HG02678 (cell line): ENCODE results near the gene RNLS.

Source experiments
- ATAC-seq: cut with Tn5 transposase; IDR thresholded peaks from one replicate; pipeline ENCODE4 v1.9.1; 2021; ENCODE audit warnings: mild to moderate bottlenecking, moderate library complexity; ENCODE audit not compliant: unreplicated experiment

RNLS gene

GRCh38 chr10:88525371-88526069 is 57.6 kb downstream of the RNLS start:
- no peak for ATAC-seq

- ATAC-seq, result no peak
Measured at GRCh38 chr10:88523739-88524400, 59.2 kb downstream of the RNLS start.

- ATAC-seq, result no peak
Measured at GRCh38 chr10:88522715-88523114, 60.4 kb downstream of the RNLS start.

GRCh38 chr10:88521791-88522190 is 61.3 kb downstream of the RNLS start:
- ATAC-seq, result no peak

GRCh38 chr10:88515235-88515634 is 67.9 kb downstream of the RNLS start:
- no peak for ATAC-seq

GRCh38 chr10:88512599-88512998 is 70.5 kb downstream of the RNLS start:
- no peak for ATAC-seq

GRCh38 chr10:88508796-88509195 is 74.3 kb downstream of the RNLS start:
- no peak for ATAC-seq

- ATAC-seq, result no peak
Measured at GRCh38 chr10:88507826-88508453, 75.2 kb downstream of the RNLS start.

GRCh38 chr10:88507404-88507803 is 75.7 kb downstream of the RNLS start:
- no peak for ATAC-seq

GRCh38 chr10:88505680-88506215 is 77.4 kb downstream of the RNLS start:
- no peak for ATAC-seq

GRCh38 chr10:88505265-88505664 is 77.9 kb downstream of the RNLS start:
- no peak for ATAC-seq

- ATAC-seq, result no peak
Measured at GRCh38 chr10:88500656-88501055, 82.5 kb downstream of the RNLS start.

- ATAC-seq, result no peak
Measured at GRCh38 chr10:88499569-88500470, 83.3 kb downstream of the RNLS start.

- ATAC-seq, result no peak
Measured at GRCh38 chr10:88497913-88498312, 85.2 kb downstream of the RNLS start.

- ATAC-seq, result no peak
Measured at GRCh38 chr10:88494537-88494936, 88.6 kb downstream of the RNLS start.

- no peak for ATAC-seq
Measured at GRCh38 chr10:88493691-88494483, 89.2 kb downstream of the RNLS start.

GRCh38 chr10:88491314-88491713 is 91.8 kb downstream of the RNLS start:
- no peak for ATAC-seq

- no peak for ATAC-seq
Measured at GRCh38 chr10:88490231-88490980, 92.7 kb downstream of the RNLS start.

- ATAC-seq, result no peak
Measured at GRCh38 chr10:88489107-88489506, 94.0 kb downstream of the RNLS start.
